NCI-H1436 treated with DMSO at 0.1 percent for 48 hours (cell line): Measurements from ENCODE around the gene ZNF710.

Source experiments
- DNase-seq: peaks from one replicate; lab custom pipeline; 2025; lab: John Stamatoyannopoulos, UW

Gene ZNF710

GRCh38 chr15:90079619-90080457 lies 78.7 kb downstream of the ZNF710 start:
- no peak for DNase-seq

GRCh38 chr15:90080458-90080755 lies 79.3 kb downstream of the ZNF710 start:
- no peak for DNase-seq

- no peak for DNase-seq
Observed at GRCh38 chr15:90080818-90081393, 79.8 kb downstream of the ZNF710 start.

GRCh38 chr15:90082140-90082715 lies 81.1 kb downstream of the ZNF710 start:
- DNase-seq: no peak

GRCh38 chr15:90083419-90083818 lies 82.3 kb downstream of the ZNF710 start:
- no peak for DNase-seq

GRCh38 chr15:90083954-90084607 lies 83.0 kb downstream of the ZNF710 start:
- no peak for DNase-seq

GRCh38 chr15:90084876-90085423 lies 83.8 kb downstream of the ZNF710 start:
- DNase-seq: no peak

GRCh38 chr15:90085565-90085964 lies 84.4 kb downstream of the ZNF710 start:
- DNase-seq: no peak

- no peak for DNase-seq
Observed at GRCh38 chr15:90086868-90087268, 85.7 kb downstream of the ZNF710 start.

- DNase-seq: no peak
Observed at GRCh38 chr15:90087454-90088154, 86.5 kb downstream of the ZNF710 start.

GRCh38 chr15:90090226-90090848 lies 89.2 kb downstream of the ZNF710 start:
- DNase-seq: no peak

GRCh38 chr15:90091156-90091931 lies 90.2 kb downstream of the ZNF710 start:
- no peak for DNase-seq

- peak; percentile 23 for DNase-seq
Observed at GRCh38 chr15:90095521-90095959, 94.4 kb downstream of the ZNF710 start.

- DNase-seq: no peak
Observed at GRCh38 chr15:90097475-90097874, 96.4 kb downstream of the ZNF710 start.

GRCh38 chr15:90099072-90099867 lies 98.1 kb downstream of the ZNF710 start:
- DNase-seq: no peak

GRCh38 chr15:90099868-90100831 lies 99.0 kb downstream of the ZNF710 start:
- DNase-seq: no peak

GRCh38 chr15:90101130-90101968 lies 100.2 kb downstream of the ZNF710 start:
- DNase-seq: no peak
